Neural crest cell (in vitro differentiated cells): ENCODE measurements around the gene DCAF4L1. TPM values are rescaled to one million over a fixed set of nuclear protein-coding genes. Genes with fewer than 3 reads are reported as not detected.

Experiments
- DNase-seq: peaks from one replicate; pipeline ENCODE4 v3.0.0; 2021; ENCODE audit warnings: low read depth, mixed read lengths, low spot score
- H3K27ac Mint-ChIP-seq: one replicate; pipeline ENCODE4 v1.8.0; 2021; ENCODE audit warnings: mild to moderate bottlenecking, mixed read lengths; ENCODE audit not compliant: unreplicated experiment
- H3K27me3 Mint-ChIP-seq: 2 replicates; pipeline ENCODE4 v1.8.0; 2021; ENCODE audit warnings: low read depth, mild to moderate bottlenecking, mixed read lengths
- H3K36me3 Mint-ChIP-seq: 2 replicates; pipeline ENCODE4 v1.8.0; 2021; ENCODE audit warnings: low read depth, mild to moderate bottlenecking, mixed read lengths
- H3K4me1 Mint-ChIP-seq: 2 replicates; pipeline ENCODE4 v1.8.0; 2021; ENCODE audit warnings: mixed read lengths
- H3K4me3 Mint-ChIP-seq: one replicate; pipeline ENCODE4 v1.8.0; 2021; ENCODE audit warnings: mild to moderate bottlenecking, mixed read lengths
- H3K9me3 Mint-ChIP-seq: 2 replicates; pipeline ENCODE4 v1.8.0; 2021; ENCODE audit warnings: mixed read lengths
- CTCF ChIP-seq: fragments of 200-600 bp; sonication (generic); conservative IDR thresholded peaks from 2 replicates; pipeline ENCODE4 v1.5.0; 2021; ENCODE audit warnings: antibody characterized with exemption, mild to moderate bottlenecking
- total RNA-seq: library from RNA; stranded (reverse); gene quantifications from 2 replicates; pipeline ENCODE4 v1.2.1, GENCODE V29; 2021

DCAF4L1 gene
- total RNA-seq, 1 donor from 2014 or later, result 0.26 TPM

- Mint-ChIP-seq H3K9me3 (no peaks in the 10 kb centered on the region), H3K4me1 (peaks cover 31% of the 10 kb centered on the region), H3K27ac (peak overlapping the region; percentile 99), H3K36me3 (peaks cover 2% of the 10 kb centered on the region), H3K4me3 (peak overlapping the region; percentile 98), H3K27me3 (peaks cover 17% of the 10 kb centered on the region)
- DNase-seq, result no peak
- TF ChIP-seq CTCF, result no peak
Observed at GRCh38 chr4:41935652-41936021, 45.9 kb upstream of the DCAF4L1 start.

GRCh38 chr4:41939016-41939626 lies 42.4 kb upstream of the DCAF4L1 start:
- Mint-ChIP-seq H3K4me3 (no peak overlapping the region), H3K9me3 (no peaks in the 10 kb centered on the region), H3K36me3 (peaks cover 2% of the 10 kb centered on the region), H3K27ac (no peak overlapping the region), H3K4me1 (peaks cover 29% of the 10 kb centered on the region), H3K27me3 (no peaks in the 10 kb centered on the region)
- DNase-seq, result no peak
- TF ChIP-seq CTCF, result no peak

GRCh38 chr4:41940834-41941233 lies 40.7 kb upstream of the DCAF4L1 start:
- Mint-ChIP-seq H3K36me3 (peaks cover 2% of the 10 kb centered on the region), H3K4me3 (no peak overlapping the region)

GRCh38 chr4:41943506-41943905 lies 38.0 kb upstream of the DCAF4L1 start:
- H3K27me3 Mint-ChIP-seq, result no peaks in the 10 kb centered on the region
- H3K36me3 Mint-ChIP-seq, result peaks cover 2% of the 10 kb centered on the region
- no peak for TF ChIP-seq CTCF
- H3K4me1 Mint-ChIP-seq, result no peaks in the 10 kb centered on the region
- H3K27ac Mint-ChIP-seq, result no peak overlapping the region
- no peak for DNase-seq
- H3K9me3 Mint-ChIP-seq, result no peaks in the 10 kb centered on the region
- H3K4me3 Mint-ChIP-seq, result no peak overlapping the region

More at GRCh38 chr4:41940834-41941233, 40.7 kb upstream of the DCAF4L1 start:
- Mint-ChIP-seq H3K9me3 (no peaks in the 10 kb centered on the region), H3K27me3 (no peaks in the 10 kb centered on the region), H3K4me1 (peaks cover 15% of the 10 kb centered on the region), H3K27ac (no peak overlapping the region)
- DNase-seq, result no peak
- TF ChIP-seq CTCF, result no peak

- Mint-ChIP-seq H3K27ac (no peak overlapping the region), H3K27me3 (no peaks in the 10 kb centered on the region), H3K4me3 (no peak overlapping the region), H3K36me3 (peaks cover 2% of the 10 kb centered on the region), H3K4me1 (no peaks in the 10 kb centered on the region), H3K9me3 (no peaks in the 10 kb centered on the region)
- DNase-seq, result no peak
- TF ChIP-seq CTCF, result no peak
Observed at GRCh38 chr4:41944089-41944488, 37.5 kb upstream of the DCAF4L1 start.

- Mint-ChIP-seq H3K4me1 (no peaks in the 10 kb centered on the region), H3K36me3 (peaks cover 2% of the 10 kb centered on the region), H3K27ac (no peak overlapping the region), H3K4me3 (no peak overlapping the region), H3K27me3 (no peaks in the 10 kb centered on the region), H3K9me3 (no peaks in the 10 kb centered on the region)
- DNase-seq, result no peak
- no peak for TF ChIP-seq CTCF
Observed at GRCh38 chr4:41949531-41949930, 32.0 kb upstream of the DCAF4L1 start.
